GM10847 (cell line): ENCODE measurements around the gene SNIP1.

Experiments used
- POLR2A ChIP-seq: IDR thresholded peaks from 2 replicates; pipeline ENCODE4 v1.6.1; 2011; ENCODE audit not compliant: insufficient read length; ENCODE audit errors: extremely low read depth

Gene SNIP1, protein sequence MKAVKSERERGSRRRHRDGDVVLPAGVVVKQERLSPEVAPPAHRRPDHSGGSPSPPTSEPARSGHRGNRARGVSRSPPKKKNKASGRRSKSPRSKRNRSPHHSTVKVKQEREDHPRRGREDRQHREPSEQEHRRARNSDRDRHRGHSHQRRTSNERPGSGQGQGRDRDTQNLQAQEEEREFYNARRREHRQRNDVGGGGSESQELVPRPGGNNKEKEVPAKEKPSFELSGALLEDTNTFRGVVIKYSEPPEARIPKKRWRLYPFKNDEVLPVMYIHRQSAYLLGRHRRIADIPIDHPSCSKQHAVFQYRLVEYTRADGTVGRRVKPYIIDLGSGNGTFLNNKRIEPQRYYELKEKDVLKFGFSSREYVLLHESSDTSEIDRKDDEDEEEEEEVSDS

DNA sequence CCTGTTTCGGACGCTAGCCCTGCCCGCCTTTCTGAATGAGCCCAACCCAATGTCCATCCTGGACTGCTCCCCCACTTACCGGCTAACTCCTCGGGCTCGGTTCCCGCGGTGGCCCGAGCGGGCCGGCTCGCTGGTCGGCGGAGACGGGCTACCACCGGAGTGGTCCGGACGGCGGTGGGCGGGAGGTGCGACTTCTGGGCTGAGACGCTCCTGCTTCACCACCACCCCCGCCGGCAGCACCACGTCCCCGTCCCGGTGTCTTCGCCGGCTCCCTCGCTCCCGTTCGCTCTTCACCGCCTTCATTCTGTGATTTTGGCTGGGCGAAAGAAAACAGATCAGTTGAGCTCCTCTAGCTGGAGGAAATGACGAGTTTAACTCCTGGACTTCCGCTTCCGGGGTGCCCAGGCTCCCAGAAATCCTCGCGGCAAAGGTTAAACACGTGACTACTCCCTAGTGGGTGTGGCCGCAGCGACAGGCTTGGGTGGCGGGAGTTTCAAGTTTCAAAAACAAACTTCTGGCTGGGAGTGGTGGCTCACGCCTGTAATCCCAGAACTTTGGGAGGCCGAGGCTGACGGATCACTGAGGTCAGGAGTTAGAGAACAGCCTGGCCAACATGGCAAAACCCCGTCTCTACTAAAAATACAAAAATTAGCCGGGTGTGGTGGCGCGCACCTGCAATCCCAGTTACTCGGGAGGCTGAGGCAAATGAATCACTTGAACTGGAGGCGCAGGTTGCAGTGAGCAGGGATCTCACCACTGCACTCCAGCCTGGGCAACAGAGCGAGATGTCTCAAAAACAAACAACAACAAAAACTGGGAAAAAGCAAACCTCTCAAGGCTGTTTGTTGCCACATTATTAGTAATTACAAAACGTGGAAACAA, at the start of gene SNIP1:
Gene SNIP1 (minus strand): TSS at position 367 of the 882 bp plus-strand sequence. CDS start 64 bp downstream, at position 303.
- peak; percentile 41 for TF ChIP-seq POLR2A

DNA sequence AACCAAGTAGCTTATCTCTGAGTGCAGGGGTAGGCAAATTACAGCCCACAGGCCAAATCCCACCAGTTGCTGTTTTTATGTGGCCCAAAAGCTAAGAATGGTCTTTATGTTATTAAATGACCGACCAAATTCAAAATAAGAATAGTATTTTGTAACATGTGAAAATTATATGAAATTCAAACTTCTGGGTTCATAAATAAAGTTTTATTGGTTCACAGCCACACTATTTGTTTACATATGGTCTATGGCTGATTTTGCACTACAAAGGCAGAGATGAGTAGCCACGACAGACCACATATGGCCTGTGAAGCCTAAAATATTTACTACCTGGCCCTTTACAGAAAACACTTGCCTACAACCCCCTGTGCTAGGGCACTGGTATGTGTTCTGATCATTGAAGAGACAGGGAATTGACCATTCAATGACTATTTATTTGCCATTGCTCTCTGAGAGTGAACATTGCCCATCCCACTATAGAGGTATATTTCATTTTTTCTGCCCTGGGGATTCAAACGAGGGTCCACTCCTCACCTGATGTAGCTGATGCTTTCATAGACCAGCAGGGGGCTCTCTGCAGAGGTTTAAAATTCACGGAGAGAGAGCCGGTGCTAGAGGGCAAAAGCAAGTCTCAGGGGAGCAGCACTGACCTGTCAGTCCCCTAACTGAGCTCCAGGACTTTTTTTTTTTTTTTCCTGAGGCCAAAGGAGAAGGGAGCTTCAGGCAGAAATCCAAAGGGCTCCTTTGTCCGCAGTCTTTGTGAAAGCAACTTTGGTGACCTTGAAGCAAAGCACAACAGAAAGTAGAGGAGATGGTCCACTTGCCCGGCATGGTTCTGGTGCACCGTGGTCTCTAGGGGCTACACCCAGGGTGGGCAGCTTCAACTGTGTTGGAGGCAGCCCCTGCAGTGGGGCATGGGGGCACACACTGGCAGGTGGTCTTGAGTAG, 48.9 kb upstream of the SNIP1 start:
- no peak for TF ChIP-seq POLR2A

DNA sequence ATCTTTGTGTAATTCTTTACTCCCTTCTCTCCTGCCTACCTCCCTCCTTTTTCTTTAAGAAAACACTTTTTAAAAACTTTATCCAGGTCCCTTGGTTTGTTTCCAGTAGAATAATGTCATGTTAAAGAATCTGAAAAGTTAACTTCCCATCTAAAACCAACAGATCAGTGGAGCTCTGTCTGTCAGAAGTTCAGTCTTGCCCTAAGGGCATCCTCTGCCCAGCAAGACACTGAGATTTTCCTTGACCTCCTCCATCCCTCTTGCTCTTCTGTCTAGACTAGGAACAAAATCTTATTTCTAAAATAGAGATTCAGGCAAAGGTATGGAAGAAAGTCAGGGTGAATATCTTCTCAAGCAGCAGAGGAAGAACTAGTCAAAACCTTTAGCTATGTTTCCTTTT, 47.3 kb upstream of the SNIP1 start:
- no peak for TF ChIP-seq POLR2A

DNA sequence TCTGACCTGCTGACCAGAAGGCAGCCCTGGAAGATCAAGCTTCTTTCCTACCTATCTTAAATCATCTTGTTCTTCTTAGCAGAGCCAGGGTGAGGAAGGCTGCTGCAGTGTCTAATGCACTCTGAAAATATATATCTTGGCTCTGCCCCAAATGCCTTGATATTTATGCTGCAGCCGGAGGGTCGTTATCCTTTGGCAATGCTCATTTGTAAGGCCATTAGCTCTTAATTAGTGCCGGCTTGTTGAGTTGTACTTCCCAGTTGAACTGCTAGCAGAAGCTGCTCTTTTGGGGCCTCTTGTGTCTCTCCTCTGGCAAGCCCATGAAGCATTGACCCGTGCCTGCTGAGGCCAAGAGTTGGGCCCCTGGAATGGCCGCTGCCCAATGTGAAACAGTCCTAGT, 45.8 kb upstream of the SNIP1 start:
- TF ChIP-seq POLR2A, result no peak

DNA sequence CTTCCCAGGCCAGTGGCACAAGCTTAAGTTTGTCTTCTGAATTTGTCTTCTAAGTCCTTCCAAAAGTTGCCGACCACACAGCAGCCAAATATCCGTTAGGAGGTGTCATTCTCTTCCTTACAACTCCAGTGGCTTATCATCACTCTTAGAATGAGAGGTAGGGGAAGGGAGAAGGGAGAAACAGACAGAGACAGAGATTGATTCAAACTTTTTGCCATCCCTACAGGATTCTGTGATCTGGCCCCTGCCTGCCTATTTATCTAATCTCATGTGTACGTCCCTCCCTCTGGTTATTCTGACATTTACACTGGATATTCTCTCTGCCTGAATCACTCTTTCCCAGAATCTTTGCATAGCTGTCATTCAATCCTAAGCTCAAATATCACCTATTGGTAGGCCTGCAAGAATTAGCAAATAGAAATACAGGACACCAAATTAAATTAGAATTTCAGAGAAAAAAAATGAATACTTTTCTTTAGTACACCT, 42.1 kb upstream of the SNIP1 start:
- no peak for TF ChIP-seq POLR2A

DNA sequence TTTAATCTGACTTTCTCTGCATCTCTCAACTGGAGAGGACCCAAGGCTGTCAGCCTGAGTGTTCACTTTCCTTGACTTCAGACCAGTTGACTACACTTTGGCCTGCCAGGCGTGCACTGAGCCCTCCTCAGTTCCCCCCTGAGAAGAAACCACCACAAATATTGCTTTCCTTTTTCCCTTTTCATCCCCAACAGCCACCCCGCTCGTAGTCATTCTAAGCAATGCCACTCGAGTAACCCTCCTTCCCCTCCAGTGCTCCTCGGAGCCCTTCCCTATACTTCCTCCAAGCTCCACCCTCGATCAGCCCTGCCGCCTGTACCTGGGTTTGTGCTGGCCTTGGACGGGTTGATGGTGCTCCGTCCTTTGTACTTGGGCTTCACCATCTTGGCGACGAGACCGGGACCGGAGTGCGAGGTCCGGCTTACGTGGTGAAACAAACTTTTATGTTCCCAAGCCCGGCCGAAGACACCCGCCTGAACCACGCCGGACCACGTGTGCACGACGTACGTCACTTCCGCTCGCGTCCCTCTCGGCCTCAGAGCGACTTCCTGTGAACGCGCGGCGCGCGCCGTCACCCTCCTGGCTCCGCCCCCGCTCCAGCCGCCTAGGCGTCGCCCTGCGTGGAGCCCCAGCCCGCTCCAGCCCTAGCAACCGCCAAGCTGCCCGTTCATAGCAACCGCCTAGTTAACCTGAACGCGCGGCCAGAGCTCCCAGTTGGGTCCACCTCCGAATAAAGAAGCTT, 41.5 kb upstream of the SNIP1 start, which contains the start of gene GNL2:
Gene GNL2 (minus strand): TSS at position 498 of the 742 bp plus-strand sequence. CDS start 115 bp downstream, at position 383.
- TF ChIP-seq POLR2A, result peak; percentile 77

DNA sequence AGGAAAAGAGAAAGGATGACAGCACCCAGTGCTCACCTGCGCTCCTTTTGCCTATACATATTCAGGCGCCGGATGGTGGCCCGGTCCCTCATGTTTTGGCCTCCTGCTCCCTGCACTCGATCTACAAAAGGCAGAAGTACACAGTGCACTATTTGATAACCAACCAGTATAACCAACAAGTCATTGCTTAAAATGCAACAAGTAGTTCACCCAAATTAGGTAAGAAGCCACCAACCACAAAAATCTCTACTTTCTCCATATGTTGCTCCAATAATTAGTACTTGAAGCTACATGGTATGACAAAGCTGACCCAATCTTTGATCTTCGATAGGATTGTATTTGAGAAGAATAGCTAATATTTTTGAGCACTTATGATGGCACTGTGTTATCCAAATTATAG, 39.6 kb upstream of the SNIP1 start:
- no peak for TF ChIP-seq POLR2A

DNA sequence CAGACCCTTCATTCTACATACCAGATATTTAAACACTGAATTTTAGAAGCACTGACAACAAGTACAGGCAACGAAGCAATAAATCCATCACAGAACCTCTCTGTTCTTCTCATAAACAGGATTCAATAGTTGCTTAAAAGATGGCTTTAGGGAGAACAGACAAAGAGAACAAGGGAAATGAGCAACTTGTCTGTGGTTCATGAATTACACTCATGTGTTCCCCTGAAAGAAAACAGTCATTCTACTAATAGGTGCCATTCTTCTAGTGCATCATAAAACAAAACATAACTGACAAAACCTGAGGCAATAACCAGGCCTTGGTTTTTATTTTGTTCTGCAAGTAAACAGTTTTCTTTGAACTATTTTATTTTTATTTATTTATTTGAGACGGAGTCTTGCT, 34.8 kb upstream of the SNIP1 start:
- no peak for TF ChIP-seq POLR2A

DNA sequence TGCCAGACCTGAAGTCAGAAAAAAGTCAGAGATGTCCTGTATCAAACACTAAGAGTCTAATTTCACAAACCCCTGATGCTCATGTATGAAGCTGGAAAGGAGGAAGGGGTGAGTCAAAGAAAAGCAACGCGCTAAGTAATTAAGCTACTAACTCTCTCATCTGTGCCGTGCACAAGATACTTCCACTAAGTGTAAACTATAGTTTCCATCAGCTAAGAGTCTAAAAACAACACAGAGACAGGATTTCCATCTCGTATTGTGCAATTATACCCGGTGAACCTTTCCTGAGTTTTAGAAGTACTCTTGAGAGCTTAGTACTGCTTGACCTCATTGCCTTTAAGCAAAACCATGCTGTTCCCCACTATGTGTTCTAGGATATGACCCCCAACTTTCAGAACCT, 21.6 kb upstream of the SNIP1 start:
- no peak for TF ChIP-seq POLR2A

DNA sequence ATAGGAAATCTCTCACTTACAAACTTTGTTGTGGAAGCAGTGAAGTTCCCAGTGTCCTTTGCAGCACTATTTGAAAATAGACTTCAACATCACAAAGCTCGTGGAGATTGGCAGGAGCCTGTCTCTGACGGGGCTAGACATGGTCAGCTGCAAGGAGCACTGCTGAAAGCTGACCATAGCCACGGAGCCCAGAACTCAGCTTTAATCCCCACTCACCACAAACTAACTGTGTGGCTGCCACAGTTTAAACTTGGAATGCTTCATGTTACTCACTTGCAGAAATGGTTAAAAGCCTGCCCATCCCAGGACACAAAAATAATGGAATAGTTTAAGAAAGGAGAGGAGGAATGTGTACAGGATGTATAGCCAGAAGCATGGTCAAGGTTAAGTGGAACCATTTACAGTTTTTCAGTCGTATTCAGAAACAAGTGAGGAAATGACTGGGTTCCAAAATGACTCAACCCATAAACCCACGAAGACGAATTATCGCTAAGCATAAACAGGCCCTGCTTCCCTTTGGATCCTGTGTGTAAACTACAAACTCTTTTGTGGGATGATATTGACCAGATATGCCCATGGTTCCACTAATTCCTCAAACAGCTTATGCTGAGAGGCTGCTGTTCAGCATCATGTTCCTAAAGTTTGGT, 20.9 kb upstream of the SNIP1 start:
- TF ChIP-seq POLR2A, result no peak

DNA sequence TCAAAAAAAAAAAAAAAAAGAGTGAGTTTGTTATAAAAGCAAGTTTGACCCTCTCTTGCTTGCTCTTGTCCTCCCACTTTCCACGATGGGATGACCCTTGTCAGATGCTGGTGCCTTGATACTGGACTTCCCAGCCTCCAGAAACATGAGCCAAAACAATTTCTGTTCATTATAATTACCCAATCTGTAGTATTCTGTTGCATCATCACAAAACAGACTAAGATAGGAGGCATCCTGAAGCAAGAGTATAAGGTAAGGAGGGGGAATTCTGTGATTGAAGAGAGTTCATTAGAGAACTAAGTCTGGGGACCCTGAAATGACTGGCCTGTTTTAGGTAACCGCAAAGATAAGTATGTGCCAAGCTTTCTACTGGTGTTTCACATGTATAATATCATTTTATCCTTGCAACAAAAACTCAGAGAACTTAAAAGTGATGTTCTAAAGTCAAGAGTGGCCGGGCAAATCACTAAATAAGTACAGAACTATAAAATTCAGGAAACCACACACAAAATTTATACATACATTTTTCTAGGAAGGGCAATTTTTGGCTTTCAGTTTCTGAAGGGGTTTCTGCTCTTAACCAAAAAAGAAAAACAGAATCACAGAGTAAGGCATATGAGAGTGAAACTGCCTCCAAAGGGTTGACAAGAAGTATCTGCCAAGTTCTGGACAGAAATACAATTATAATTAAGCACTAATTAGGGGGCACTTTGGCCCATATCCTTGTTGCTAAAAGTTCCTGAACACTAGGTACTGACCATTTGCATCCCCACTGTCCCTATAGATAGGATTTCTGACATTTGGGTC, 16.6 kb upstream of the SNIP1 start:
- TF ChIP-seq POLR2A, result no peak

DNA sequence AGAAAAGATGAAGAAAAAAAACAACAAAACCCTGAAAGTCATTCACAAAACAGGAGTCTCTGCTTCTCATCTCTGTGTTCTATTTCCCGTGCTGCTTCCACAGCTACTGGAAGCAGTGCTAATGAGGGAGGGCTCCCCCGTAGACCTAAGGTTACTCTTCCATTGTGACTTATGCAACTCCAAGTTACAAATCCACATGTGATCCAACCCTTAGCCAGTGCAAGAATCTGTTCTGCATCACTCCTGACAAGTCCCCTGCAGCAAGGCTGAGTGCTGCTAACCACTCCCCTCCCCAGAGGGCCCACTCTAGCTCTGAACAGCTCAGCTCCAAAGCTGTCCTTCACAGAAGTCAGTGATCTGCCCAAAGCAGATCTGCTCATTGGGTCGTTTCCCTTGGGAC, 12.9 kb upstream of the SNIP1 start:
- no peak for TF ChIP-seq POLR2A

DNA sequence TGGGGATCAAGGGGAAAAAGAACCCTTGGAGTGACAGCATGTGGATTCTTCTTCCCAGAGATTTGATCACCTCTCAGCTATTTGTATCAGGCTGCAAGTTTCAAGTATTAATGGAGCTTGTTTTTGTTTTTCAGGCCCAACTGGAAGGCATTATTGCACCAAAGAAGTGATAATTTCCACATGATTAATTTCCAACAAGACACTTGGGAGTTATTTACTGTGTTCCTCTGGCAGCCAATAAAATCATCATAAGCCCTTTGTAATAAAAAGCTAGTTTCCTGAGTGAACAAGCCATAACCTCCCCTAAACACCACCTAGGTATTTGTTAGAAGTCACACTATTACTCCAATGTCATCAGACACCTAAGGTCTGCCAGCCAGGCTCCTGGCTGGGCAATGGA, 10.8 kb upstream of the SNIP1 start:
- no peak for TF ChIP-seq POLR2A
